Activated T-cell treated with anti-CD3 and anti-CD28 coated beads for 48 hours (primary cell): ENCODE measurements around the gene HIP1R.
A peak's percentile ranks its signal among the peaks of the same experiment; 100 is the strongest.
"Not testable (repeated sequence)": the region's sequence is repeated elsewhere in the genome, so short reads cannot be mapped to it uniquely, and the experiment has no call there.

Experiments
- DNase-seq: peaks from one replicate; pipeline ENCODE4 v3.0.0-alpha.2; 2020; ENCODE audit warnings: low read depth

HIP1R gene, protein sequence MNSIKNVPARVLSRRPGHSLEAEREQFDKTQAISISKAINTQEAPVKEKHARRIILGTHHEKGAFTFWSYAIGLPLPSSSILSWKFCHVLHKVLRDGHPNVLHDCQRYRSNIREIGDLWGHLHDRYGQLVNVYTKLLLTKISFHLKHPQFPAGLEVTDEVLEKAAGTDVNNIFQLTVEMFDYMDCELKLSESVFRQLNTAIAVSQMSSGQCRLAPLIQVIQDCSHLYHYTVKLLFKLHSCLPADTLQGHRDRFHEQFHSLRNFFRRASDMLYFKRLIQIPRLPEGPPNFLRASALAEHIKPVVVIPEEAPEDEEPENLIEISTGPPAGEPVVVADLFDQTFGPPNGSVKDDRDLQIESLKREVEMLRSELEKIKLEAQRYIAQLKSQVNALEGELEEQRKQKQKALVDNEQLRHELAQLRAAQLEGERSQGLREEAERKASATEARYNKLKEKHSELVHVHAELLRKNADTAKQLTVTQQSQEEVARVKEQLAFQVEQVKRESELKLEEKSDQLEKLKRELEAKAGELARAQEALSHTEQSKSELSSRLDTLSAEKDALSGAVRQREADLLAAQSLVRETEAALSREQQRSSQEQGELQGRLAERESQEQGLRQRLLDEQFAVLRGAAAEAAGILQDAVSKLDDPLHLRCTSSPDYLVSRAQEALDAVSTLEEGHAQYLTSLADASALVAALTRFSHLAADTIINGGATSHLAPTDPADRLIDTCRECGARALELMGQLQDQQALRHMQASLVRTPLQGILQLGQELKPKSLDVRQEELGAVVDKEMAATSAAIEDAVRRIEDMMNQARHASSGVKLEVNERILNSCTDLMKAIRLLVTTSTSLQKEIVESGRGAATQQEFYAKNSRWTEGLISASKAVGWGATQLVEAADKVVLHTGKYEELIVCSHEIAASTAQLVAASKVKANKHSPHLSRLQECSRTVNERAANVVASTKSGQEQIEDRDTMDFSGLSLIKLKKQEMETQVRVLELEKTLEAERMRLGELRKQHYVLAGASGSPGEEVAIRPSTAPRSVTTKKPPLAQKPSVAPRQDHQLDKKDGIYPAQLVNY

GRCh38 chr12:122834921-122835749 is at the start of gene HIP1R:
HIP1R (plus strand) TSS chr12:122835457; CDS start chr12:122835551, 94 bp downstream.
- peak; percentile 56 for DNase-seq

DNA sequence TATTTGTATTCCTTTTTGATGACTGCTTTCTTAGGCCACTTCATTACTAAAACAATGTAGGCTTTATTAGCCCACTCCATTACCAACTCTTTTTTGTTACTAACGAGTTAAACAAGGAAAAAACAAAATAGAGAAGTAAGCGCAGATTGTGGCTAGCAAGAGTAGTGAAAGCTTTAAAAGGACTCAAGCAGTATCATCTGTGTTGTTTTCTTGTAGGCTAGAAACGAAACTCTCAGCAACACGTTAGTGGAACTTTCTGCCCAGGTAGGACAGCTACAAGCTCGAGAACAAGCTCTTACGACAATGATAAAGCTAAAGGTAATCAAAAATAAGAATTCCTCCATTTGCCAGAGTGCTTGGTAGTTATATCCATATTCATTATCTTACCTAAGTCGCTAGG is 49.8 kb upstream of the HIP1R start:
- no peak for DNase-seq

DNA sequence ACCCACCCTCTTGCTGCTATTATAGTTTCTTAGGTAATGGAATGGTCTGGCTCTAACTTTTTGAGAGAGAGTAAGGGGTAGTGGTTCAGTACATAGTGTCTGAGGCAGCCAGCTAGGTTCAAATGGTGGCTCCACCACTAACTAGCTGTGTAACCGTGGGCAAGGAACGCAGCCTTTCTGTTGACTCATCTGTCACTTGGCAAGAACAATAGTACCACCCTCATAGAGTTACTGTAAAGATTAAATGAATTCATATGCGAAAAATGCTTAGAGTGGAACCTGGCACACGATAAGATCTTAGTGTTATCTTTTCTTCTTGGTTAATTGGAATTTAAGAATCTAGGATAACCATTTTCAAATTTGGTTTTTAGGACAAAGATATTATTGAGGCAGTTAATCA is 46.9 kb upstream of the HIP1R start:
- no peak for DNase-seq

GRCh38 chr12:122789637-122790036 is 45.6 kb upstream of the HIP1R start:
- DNase-seq: no peak

DNA sequence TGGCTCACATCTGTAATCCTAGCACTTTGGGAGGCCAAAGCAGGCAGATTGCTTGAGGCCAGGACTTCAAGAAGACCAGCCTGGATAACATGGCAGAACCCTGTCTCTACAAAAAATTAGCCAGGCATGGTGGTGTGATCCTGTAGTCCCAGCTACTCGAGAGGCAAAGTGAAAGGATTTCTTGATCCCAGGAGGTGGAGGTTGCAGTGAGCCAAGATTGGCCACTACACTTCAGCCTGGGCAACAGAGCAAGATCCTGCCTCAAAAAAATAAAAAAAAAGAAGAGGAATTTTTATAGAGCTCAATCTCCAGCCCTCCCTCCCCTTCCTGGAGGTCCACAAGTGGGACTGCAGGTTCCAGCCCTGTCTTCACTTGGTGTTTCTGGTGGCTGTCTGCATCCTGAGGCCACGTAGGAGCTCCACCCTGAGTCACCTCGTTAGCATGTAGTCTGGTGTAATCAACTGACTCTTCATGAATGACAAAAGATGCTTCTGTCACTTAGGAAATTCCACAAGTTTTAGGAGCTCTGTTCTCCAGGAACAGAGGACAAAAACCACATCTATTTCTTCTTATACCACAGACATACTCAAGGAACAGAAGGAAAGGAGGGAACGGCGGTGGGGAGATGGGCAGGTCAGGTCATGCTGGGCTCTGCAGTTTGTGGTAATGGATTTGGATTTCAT is 44.7 kb upstream of the HIP1R start:
- DNase-seq: no peak

DNA sequence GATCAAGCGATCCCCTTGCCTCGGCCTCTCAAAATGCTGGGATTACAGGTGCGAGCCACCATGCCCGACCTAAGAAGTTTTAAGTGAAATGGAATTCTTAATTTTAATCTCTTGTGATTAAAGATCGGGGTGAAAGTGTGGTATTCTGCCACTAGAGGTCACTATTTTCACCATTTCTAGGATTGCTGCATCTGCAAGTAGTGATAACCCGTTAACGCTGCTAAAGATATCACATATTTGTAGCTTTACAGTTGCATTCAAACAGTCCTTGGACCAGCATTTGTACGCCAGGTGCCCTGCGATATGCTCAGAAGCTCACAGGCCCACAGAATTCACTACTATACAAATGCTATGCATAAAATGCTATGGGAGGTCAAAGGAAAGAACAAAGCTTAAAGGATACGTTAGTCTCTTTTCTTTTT is 41.6 kb upstream of the HIP1R start:
- DNase-seq: no peak

DNA sequence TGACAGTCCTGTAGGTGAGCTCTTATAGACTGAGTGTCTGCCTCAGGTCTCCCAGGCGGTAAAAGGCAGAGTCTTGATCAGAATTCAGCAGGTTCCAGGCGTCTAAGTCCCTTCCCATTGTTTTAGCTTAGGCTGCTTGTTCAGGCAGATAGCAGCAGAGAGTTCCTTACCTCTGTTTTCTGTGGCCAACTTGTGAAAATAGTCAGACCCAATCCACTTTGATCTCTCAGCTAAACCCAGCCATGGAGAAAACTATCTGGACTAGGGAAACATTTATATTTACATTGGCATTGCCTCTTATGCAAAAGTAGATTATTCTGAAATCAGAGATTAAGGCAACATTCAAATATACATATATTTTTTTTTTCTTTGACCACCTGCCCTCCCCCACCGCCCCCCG is 39.5 kb upstream of the HIP1R start:
- DNase-seq: no peak

- DNase-seq: no peak
Observed at GRCh38 chr12:122799641-122800243, 35.5 kb upstream of the HIP1R start.

- DNase-seq: no peak
Observed at GRCh38 chr12:122803937-122804336, 31.3 kb upstream of the HIP1R start.

- not testable (repeated sequence) for DNase-seq
Observed at GRCh38 chr12:122804957-122805356, 30.3 kb upstream of the HIP1R start.

GRCh38 chr12:122807651-122808050 is 27.6 kb upstream of the HIP1R start:
- no peak for DNase-seq

- DNase-seq: no peak
Observed at GRCh38 chr12:122811777-122812176, 23.5 kb upstream of the HIP1R start.

DNA sequence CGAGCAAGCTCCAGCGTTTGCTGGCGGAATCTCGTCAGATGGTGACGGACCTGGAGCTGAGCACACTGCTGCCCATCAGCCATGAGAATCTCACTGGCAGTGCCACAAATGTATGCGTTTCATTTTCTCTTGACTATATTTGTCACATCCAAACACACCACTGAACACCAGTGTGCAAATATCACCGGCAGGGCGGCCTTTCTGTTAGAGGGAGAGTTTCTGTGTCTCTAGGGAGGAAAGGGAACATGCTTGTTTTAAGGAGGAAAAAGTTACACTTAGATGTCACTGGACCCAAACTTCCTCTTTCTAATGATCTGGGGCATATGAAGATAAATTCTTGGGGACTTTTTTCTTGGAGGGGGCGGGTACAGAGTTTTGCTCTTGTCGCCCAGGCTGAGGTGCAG is 21.9 kb upstream of the HIP1R start:
- no peak for DNase-seq

DNA sequence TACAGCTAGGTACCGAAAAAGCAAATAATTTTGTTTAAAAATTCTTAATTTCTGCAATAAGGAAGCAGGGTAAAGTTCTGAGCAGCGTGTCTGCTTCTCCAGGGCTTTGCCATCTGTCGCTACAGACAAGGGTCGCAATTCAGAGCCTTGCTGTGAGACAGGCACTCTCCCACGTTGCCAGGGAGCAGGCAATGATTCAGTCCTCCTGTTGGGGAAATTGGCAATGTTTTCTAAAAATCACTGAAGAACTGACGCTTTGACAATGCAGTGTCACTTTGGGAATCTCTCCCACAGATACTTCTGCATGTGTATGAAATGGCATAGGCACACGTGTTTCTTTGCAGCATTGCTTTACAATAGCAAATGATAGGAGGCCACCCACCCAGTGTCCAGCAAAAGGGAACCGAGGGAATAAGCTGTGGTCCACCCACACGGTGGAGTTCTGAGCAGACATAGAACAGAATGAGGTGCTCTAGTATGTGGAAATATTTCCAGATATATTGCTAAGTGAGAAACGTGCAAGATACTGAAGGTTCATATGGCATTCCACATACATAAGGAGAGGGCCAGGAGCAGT is 16.0 kb upstream of the HIP1R start:
- no peak for DNase-seq

DNA sequence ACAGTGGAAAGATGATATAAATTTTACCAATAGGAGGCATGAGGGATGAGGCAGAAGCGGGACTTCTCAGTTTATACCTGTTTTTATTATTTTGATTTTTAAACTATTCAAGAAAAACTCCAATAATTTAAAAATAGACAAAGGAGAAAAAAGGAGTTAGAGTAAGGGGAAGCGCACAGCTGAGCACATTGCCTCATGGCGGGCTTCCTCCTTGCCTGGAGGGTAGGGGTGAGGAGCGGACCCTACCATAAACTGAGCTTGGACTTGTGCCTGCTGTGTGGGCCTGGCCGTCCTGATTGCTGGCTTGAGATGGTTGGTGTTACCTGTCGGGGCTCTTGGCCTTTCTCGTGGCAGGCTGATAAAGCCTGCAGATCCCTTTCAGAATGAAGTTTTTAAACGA is 15.1 kb upstream of the HIP1R start:
- DNase-seq: no peak

DNA sequence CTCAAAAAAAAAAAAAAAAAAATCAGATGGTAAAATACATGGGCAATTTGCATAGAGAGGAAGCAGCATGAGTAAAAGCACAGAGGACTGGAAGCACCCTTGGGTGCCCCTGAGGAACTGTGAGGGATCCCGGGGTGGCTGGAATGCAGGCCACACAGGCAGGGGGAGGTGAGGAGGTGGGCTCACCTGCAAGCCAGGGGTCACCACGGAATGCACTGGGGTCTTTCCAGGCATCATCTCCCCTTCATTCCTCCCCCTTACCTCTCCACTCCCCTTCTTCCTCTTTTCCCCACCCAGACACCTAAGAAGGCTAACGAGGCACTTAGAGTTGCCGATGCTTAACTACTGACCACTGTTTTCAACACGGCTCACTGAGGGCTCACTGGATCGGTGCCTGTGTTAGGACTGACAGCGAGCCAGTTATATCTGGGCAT is 14.4 kb upstream of the HIP1R start:
- no peak for DNase-seq

DNA sequence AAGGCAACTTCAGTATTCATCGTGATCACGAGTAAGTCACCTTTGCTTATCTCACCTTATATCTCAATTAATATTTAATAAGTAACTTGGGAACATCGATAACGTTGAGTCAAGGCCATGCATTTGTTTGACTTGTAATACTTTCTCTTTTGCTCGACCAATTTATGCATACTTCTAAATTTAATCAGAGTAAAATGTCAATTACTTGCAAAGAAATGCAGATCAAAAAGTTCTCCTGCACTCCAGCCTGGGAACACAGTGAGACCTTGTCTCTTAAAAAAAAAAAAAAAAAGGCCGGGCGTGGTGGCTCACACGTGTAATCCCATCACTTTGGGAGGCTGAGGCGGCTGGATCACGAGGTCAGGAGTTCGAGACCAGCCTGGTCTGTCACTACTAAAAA is 11.8 kb upstream of the HIP1R start:
- DNase-seq: no peak

DNA sequence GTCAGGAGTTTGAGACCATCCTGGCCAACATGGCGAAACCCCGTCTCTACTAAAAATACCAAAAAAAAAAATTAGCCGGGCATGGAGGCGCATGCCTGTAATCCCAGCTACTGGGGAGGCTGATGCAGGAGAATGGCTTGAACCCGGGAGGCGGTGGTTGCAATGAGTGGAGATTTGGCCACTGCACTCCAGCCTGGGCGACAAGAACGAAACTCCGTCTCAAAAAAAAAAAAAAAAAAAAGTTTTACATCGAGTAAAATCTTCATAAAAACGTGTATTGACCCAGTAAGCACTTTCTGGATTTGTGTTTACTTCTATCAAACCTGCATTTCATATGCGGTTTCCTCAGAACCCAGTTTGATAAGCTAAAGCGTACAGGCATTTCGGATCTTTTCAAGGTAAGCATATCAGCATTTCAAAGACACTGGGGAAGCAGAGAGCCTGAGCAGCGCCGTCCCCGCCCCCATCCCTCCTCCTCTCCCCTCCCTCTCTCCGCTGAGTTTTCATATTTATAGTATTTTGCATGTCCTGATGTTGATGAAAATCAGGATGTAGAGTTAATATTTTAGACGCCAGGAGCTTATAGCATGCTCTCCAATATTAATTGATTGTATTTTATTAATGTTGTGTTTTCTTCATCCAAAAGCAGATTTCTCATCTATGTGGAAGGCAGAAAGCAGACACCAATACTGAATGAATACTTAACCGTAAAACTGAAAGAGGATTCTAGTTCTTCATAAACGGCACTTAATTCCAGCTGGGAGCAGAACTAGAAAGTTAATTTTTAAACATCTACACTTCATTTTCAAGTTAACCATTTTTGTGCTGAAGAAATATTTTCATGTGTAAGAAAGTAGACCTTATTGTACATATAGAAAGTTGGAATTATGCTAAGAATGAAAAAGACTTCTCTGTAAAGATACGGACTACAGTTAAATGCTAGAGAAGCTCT is 9.2 kb upstream of the HIP1R start:
- no peak for DNase-seq

DNA sequence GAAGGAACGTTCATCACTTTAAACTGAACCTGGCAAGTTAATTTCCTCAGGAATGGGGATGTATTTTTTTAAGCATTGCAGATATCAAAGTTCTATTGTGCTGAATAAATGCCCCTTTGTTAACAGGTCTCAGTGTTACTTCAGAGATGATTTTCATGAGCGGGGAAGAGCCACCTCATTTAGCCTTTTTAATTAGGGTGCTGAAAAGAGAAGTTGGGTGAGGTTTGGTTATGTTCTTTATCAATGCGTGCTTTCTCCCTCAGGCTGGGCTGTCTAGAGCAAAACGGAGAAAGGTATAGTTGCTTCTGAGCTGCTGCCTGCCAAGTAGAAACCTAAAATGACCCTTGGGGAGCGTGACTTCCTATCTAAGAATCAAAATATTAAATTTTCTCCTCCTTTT is 8.0 kb upstream of the HIP1R start:
- DNase-seq: no peak
